Fibroblast of lung (primary cell): Measurements from ENCODE around the gene MAP1LC3B2. TPM values are rescaled to one million over a fixed set of nuclear protein-coding genes. Genes with fewer than 3 reads are reported as not detected.
A peak's percentile ranks its signal among the peaks of the same experiment; 100 is the strongest.

Experiments used
- DNase-seq, 2 donors: peaks; one replicate each; pipeline versions ENCODE4 v3.0.0 to v3.0.0-alpha.2; 2010; ENCODE audit warnings: low read depth in 2 of 2
- H2AFZ ChIP-seq: 2 replicates; pipeline ENCODE4 v1.5.1; 2012; ENCODE audit warnings: low read length, control low read depth, inconsistent platforms
- H3K27ac ChIP-seq: 2 replicates; pipeline ENCODE4 v1.5.1; 2011; ENCODE audit warnings: low read length, control low read depth; ENCODE audit not compliant: insufficient read depth
- H3K27me3 ChIP-seq: 2 replicates; pipeline ENCODE4 v1.5.1; 2011; ENCODE audit warnings: mild to moderate bottlenecking, low read length; ENCODE audit not compliant: control insufficient read depth, insufficient read depth
- H3K36me3 ChIP-seq: 2 replicates; pipeline ENCODE4 v1.5.1; 2011; ENCODE audit warnings: low read length; ENCODE audit not compliant: control insufficient read depth, insufficient read depth
- H3K4me1 ChIP-seq: 2 replicates; pipeline ENCODE4 v1.5.1; 2011; ENCODE audit warnings: low read length; ENCODE audit not compliant: control insufficient read depth, insufficient read depth; ENCODE audit errors: extremely low read depth
- H3K4me2 ChIP-seq: 2 replicates; pipeline ENCODE4 v1.5.1; 2011; ENCODE audit warnings: low read length, control low read depth; ENCODE audit not compliant: insufficient read depth; ENCODE audit errors: extremely low read depth
- H3K4me3 ChIP-seq, 4 experiments: fragments of 200-600 bp in 1 of 4; sonication (generic) in 1 of 4; replicated peaks in 1 of 4; 2 replicates each; pipeline ENCODE4 v1.5.1; 2011 to 2016; ENCODE audit warnings: low read length in 4 of 4, low read depth in 3 of 4, mild to moderate bottlenecking in 3 of 4, control low read depth in 2 of 4, inconsistent platforms in 1 of 4, mixed read lengths in 1 of 4; ENCODE audit not compliant: insufficient read depth in 1 of 4; ENCODE audit errors: control extremely low read depth in 1 of 4
- H3K79me2 ChIP-seq: 2 replicates; pipeline ENCODE4 v1.5.1; 2012; ENCODE audit warnings: mild to moderate bottlenecking, low read length, inconsistent platforms; ENCODE audit not compliant: control insufficient read depth, insufficient read depth
- H3K9ac ChIP-seq: 2 replicates; pipeline ENCODE4 v1.5.1; 2011; ENCODE audit warnings: mild to moderate bottlenecking, low read length, control low read depth; ENCODE audit not compliant: insufficient read depth
- H3K9me3 ChIP-seq: 2 replicates; pipeline ENCODE4 v1.5.1; 2012; ENCODE audit warnings: low read depth, low read length; ENCODE audit not compliant: control insufficient read depth, insufficient read depth
- H4K20me1 ChIP-seq: 2 replicates; pipeline ENCODE4 v1.5.1; 2011; ENCODE audit warnings: low read length; ENCODE audit not compliant: control insufficient read depth, insufficient read depth; ENCODE audit errors: extremely low read depth
- CTCF ChIP-seq, 2 donors: IDR thresholded peaks in 1 of 2; conservative IDR thresholded peaks in 1 of 2; 1 replicate in 1 of 2; 2 replicates in 1 of 2; pipeline ENCODE4 v1.5.1; 2011 to 2012; ENCODE audit warnings: low read length in 2 of 2, control low read depth in 1 of 2, inconsistent platforms in 1 of 2, low read depth in 1 of 2, mild to moderate bottlenecking in 1 of 2
- EZH2 ChIP-seq: IDR thresholded peaks from 2 replicates; pipeline ENCODE4 v1.5.1; 2012; ENCODE audit warnings: low read length, control low read depth, mild to moderate bottlenecking; ENCODE audit errors: missing control alignments
- polyA plus RNA-seq, 2 donors: library from polyadenylated mRNA; depleted of rRNA in 1 of 2; stranded (reverse) in 1 of 2; unstranded in 1 of 2; fragments of >200 nt; gene quantifications; 2 replicates each; pipeline ENCODE4 v1.2.1, GENCODE V29; 2011 to 2012; ENCODE audit warnings: missing spikeins in 1 of 2
- total RNA-seq: library from RNA; depleted of rRNA; stranded (reverse); fragments of >200 nt; gene quantifications from 2 replicates; pipeline ENCODE4 v1.2.1, GENCODE V29; 2014

Gene MAP1LC3B2
- total and polyA plus RNA-seq, 2 donors (not counting 1 experiment from before 2014, with no cell fraction given): 1.2 TPM

GRCh38 chr12:116609319-116610114 is 50.3 kb downstream of the MAP1LC3B2 start:
- Histone ChIP-seq H3K79me2 (no peaks in the 10 kb centered on the region), H3K27ac (no peak overlapping the region), H3K9ac (no peak overlapping the region), H3K27me3 (peaks cover 3% of the 10 kb centered on the region), H4K20me1 (no peaks in the 10 kb centered on the region), H3K4me3 (no peak overlapping the region), H3K9me3 (no peaks in the 10 kb centered on the region), H2AFZ (no peak overlapping the region), H3K4me2 (no peak overlapping the region), H3K36me3 (no peaks in the 10 kb centered on the region), H3K4me1 (no peaks in the 10 kb centered on the region)
- TF ChIP-seq CTCF (conservative IDR thresholded peaks at IDR 0.05 in 1 of 2, IDR thresholded peaks at IDR 0.05 in 1 of 2; ENCODE audit: low read depth in 1 of 2, low read length in 2 of 2): peak; percentile 30 to 37
- no peak for TF ChIP-seq EZH2
- no peak for DNase-seq

GRCh38 chr12:116610971-116611541 is 51.9 kb downstream of the MAP1LC3B2 start:
- no peak for TF ChIP-seq EZH2
- no peak for TF ChIP-seq CTCF (conservative IDR thresholded peaks at IDR 0.05 in 1 of 2, IDR thresholded peaks at IDR 0.05 in 1 of 2; ENCODE audit: low read depth in 1 of 2, low read length in 2 of 2)
- no peak for DNase-seq
- H2AFZ ChIP-seq: no peak overlapping the region

DNA sequence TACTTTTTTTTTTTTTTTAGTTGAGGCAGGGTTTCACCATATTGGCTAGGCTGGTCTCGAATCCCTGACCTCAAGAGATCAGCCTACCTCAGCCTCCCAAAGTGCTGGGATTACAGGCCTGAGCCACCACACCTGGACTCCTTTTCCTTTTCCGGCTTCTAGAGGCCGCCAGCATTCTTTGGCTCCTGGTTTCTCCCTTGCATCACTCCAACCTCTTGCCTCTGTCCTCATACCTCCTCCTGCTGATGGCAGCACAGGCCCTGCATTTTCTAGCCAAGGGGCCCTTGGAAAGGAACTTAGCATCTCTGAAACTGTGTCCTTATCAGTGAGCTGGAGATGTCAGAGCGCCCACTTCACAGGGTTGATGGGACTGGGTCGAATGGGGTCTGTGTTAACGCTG is 53.3 kb downstream of the MAP1LC3B2 start:
- Histone ChIP-seq H4K20me1 (no peaks in the 10 kb centered on the region), H3K27me3 (peaks cover 3% of the 10 kb centered on the region), H3K27ac (no peak overlapping the region), H3K36me3 (no peaks in the 10 kb centered on the region), H3K9me3 (no peaks in the 10 kb centered on the region), H3K4me1 (no peaks in the 10 kb centered on the region), H2AFZ (no peak overlapping the region), H3K4me3 (no peak overlapping the region), H3K79me2 (no peaks in the 10 kb centered on the region), H3K9ac (no peak overlapping the region), H3K4me2 (no peak overlapping the region)
- no peak for TF ChIP-seq CTCF (conservative IDR thresholded peaks at IDR 0.05 in 1 of 2, IDR thresholded peaks at IDR 0.05 in 1 of 2; ENCODE audit: low read depth in 1 of 2, low read length in 2 of 2)
- no peak for TF ChIP-seq EZH2
- DNase-seq: no peak

More at GRCh38 chr12:116610971-116611541, 51.9 kb downstream of the MAP1LC3B2 start:
- H3K27me3 ChIP-seq: peaks cover 3% of the 10 kb centered on the region
- no peak overlapping the region for H3K4me3 ChIP-seq
- H3K79me2 ChIP-seq: no peaks in the 10 kb centered on the region
- H3K4me2 ChIP-seq: no peak overlapping the region
- H3K4me1 ChIP-seq: no peaks in the 10 kb centered on the region
- H3K9me3 ChIP-seq: no peaks in the 10 kb centered on the region
- H3K36me3 ChIP-seq: no peaks in the 10 kb centered on the region
- H3K9ac ChIP-seq: no peak overlapping the region
- no peak overlapping the region for H3K27ac ChIP-seq
- H4K20me1 ChIP-seq: no peaks in the 10 kb centered on the region
